CD1c-positive myeloid dendritic cell (primary cell): ENCODE data around the gene HYI.
"Not testable (repeated sequence)": the region's sequence is repeated elsewhere in the genome, so short reads cannot be mapped to it uniquely, and the experiment has no call there.

Experiments
- DNase-seq: peaks from one replicate; pipeline ENCODE4 v3.0.0-alpha.2; 2016; ENCODE audit errors: extremely low spot score

HYI gene

DNA sequence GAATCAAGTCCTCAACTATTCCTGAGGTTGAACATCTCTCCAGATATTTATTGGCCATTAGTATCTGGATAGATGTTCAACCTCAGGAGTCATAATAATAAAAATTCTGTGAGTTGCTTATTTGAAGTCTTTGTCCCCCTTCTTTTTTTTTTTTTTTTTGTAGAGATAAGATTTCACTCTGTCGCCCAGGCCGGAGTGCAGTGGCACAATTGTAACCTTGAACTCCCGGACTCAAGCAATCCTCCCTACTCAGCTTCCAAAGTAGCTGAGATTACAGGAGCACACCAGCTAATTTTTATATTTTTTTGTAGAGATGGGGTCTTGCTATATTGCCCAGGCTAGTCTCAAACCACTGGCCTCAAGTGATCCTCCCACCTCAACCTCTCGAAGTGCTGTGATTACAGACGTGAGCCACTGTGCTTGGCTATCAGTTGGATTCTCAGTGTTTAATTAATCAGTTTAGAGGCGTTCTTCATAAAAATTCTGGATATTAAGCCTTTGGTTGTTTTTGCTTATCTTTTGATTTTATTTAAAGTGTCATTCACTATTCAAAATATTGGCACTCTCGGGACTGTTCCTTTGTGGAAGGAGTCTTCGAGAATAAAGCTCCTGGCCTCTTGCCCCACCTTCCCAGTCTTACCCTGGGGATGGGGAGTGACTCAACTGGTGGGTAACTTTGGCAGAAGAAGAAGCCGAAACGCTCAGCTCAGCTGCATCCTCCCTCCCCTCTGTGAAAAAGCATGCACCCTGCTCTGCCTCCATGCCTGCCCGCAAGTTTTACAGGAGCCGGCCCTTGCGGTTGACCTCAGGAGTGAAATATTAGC lies 11.2 kb upstream of the HYI start:
- DNase-seq: no peak

DNA sequence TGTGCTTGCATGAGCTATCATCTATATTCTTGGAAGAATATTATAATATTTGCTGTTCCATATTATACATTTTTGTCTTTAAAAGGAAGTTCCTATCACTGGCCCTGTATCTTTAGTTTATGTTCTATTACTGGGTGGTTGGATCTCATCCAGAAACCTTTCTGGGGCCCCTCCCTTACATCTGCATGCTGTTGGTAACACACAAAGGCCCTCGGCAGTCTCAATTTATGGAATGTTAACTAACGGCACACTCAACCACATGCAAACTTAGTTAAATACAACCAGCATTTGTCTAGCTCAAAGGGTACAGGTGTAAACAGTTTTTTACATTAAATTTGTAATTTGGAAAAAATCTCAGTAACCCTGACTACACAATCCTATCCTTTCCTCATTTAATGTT lies 9.7 kb upstream of the HYI start:
- DNase-seq: no peak

DNA sequence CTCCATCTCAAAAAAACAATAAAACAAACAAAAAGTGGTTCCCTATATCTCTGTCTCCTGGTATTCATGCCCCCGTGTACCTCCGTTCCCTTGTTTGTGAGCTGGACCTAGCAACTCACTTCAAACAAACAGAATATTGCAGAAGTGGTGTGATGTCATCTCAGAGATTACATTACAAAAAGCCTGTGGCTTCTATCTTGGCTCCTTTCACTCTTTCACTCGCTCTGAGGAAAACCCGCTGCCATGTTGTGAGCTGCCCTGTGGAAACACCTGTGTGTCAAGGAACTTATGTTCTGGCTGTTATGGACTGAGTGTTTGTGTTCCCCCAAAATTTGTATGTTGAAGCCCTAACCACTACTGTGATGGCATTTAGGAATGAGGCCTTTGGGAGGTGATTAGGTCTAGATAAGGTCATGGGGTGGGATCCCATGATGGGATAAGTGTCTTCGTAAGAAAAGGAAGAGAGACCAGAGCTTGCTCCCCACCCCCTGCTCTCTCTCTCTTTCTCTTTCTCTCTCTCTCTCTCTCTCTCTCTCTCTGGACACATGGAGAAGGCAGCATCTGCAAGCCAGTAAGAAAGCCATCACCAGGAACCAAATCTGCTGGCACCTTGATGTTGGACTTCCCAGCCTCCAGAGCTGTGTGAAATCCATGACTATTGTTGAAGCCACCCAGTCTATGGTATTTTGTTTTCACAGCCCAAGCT lies 7.4 kb upstream of the HYI start:
- peak; percentile 78 for DNase-seq

DNA sequence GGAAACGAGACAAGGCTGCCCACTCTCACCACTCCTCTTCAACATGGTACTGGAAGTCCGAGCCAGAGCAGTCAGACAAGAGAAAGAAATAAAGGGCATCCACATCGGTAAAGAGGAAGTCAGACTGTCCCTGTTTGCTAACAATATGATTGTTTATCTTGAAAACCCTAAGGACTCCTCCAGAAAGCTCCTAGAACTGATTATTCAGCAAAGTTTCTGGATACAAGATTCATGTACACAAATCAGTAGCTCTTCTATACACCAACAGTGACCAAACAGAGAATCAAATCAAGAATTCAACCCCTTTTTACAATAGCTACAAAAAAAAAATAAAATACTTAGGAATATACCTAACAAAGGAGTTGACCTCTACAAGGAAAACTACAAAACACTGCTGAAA lies 4.6 kb upstream of the HYI start:
- DNase-seq: not testable (repeated sequence)

DNA sequence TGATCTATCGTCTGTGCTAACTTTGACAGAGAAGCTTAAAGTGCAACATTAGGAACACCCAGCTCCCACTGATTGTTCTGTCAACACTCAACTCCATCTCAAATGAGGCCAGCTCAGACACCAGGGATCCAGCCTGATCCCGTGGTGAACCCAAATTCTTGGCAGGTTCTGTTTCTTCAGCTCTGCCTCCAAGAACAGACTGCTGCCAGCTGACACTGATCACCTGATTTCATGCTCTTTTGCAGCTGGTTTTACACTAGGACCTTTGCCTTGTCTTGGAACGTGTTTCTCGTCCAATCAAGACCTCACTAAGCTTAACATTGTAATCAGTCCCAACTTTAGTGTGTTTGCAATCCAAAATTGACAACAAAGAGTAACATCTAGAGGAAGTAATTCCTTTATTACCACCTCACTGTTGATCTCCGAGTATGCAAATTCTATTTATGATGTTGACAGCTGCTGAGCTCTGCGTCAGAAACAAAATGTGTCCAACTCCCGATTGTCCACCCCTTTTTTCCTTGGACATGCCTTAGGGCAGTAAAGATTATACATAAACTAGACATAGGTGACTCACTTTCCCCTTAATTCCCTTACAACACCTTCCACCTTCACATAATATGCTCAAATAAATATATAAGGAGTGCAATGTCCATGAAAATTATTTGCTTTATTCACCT lies 1.6 kb upstream of the HYI start:
- no peak for DNase-seq

DNA sequence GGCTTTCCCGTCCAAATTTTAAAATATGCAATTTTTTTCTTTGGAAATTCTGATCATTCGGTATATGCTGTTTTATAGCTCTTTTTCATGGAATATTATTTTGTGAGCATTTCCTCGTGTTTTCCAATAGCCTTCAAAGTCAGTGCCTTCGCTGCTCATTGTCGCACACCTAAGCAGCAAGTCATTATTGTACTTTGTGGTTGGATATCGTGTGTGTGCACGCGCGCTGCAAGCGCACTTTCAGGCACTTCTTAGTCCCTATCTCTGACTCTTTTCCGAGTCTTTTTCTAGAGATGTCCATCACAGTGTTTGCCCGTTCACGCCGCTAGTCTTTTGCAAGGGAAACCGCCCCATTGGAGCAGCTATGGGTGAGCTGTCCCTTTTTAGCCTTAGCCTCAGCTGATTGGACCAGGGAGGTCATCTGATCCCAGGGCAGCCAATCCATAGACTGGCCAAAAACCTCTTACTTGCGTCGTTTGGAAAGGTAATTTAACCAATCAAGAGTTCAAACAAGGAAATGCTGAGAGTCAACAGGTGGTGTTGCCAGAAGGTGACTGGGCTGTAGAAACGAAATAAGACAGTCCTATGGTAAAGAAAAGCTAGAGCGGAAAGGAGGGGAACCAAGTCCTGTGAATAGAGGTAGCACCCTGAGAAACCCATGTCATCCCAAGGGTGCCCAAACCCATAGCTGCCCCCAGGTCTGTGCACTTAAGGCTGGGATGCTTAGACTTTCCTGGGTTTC lies 710 bp upstream of the HYI start:
- peak; percentile 73 for DNase-seq

DNA sequence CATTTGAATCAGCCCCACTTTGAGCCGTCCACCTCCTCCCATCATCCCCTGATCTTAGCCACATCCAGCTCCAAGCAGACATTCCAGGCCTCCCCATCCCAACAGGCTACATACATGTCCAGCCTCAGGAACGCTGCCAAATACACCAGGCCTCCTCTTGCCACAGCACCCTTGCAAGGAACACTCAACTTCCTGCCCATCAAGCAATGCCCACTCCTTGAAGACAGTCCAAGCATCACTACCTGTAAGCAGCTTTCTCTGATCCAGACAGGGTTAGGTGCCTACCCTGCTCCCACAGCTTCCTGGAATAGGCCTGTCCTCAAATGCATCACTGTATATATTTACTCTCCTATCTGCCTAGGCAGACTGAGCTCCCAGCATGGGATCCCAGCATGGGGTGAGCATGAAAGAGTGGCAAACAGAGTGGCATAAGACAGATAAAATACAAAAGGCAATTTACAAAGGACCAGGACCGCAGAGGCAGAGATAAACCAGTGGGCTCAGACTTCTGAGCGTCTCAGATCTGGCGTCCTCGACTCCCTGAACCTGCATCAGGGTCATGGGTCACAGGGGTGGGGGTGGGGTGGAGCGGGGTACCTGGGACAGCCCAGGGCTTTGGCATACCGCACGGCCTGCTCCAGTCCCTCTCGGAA lies 816 bp downstream of the HYI start:
- no peak for DNase-seq

DNA sequence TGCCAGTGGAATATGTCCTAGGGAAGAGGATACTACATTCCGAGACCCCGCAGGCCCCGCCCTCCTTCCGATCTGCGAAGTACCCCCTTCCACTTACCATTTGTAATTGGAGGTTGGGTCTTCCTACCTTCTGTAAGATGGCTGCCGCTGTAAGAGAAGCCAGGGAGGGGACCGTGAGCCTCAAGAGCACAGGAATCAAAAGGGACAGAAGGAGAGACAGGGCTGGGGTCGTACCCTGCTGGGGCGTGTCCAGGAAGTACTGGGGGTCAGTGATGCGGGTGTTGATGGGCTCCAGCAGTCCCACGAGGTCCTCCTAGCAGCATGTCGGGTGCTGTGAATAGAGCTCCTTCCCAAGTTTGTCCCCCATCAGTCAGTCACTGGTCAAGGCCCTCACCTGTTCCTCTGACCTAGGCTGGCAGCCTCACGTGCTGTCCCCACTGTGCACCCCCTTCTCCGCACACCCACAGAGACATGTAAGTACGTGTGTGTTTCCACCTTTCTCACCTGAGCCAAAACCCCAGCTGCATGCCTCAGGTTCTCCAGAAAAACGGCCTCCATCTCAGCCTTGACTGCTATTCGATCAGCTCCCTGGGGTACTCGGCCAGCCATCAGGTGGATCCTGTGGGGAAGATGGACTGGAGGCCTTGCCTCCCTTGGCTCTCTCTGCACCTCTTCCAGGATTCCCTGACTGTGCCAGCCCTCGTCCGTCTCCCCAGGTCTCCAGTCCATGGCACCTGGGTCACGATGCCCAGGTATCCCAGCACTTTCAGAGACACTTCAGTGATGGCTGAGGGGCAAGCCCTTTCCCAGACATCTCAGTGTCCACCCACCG lies 1.8 kb downstream of the HYI start:
- DNase-seq: no peak

DNA sequence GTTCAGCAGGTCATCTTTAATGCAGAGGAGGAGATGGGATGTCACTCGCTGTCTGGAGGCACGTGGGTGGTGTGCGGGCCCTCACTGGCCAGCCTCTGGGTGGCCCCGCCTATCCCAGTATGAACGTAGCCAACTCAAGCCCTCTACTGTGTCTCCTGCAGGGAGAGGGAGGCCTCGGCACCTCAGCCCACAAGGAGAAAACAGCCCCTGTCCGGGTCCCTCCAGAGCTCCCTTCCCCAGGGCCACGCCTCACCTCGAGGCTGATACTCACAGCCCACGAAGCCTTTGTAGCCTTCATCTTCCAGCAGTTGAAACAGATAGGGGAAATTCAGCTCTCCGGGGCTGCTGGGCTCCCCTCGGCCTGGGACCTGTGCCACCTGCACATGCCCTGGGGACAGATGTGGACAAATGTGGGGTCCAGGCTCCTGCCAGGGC lies 2.6 kb downstream of the HYI start:
- DNase-seq: no peak

DNA sequence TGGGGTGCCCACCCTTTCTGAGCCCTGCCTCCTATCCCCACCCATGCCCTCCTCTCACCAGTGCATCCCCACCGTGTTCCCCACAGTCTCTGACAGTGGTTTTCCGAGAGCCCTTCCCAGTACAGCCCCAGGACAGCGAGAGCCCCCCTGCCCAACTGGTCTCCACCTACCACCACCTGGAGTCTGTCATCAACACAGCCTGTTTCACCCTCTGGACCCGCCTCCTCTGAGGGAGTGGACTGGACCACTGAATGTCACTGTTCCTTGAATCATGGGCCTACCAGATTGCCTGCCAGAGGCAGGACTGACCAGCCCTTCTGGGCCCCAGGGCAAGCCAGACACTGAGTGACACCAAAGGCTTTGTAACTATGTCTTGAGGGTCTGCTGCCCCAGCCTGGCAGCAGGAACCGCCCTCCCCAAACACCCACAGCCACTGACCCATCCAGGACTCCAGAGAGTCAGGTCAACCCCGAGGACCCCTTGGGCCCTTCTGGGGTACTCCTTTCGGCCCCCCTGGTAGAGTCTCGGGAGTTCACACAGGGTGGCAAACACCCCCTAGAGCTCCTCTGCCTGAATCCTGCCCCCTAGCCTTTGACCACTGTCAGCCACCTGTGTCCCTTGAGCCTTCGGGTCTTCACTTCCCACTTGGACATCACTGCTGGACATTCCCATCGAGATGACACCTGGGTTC lies 3.3 kb downstream of the HYI start:
- DNase-seq: no peak

DNA sequence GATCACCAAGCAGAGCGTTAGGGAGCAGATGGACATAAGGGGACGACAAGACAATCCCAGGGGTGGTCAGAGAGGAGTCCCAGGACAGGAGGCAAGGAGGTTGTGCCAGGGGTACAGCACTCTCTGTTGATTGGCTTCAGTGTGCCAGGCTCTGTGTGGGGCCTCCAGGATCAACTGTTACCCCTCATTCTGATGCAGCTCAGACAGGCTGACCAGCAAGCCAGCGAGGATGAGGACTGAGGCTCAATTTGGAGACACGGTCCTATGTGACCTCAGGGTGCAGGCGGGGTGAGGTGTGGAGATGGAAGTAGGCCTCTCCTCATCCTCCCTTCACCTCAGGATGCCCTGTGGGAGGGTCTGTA lies 4.0 kb downstream of the HYI start:
- DNase-seq: no peak

DNA sequence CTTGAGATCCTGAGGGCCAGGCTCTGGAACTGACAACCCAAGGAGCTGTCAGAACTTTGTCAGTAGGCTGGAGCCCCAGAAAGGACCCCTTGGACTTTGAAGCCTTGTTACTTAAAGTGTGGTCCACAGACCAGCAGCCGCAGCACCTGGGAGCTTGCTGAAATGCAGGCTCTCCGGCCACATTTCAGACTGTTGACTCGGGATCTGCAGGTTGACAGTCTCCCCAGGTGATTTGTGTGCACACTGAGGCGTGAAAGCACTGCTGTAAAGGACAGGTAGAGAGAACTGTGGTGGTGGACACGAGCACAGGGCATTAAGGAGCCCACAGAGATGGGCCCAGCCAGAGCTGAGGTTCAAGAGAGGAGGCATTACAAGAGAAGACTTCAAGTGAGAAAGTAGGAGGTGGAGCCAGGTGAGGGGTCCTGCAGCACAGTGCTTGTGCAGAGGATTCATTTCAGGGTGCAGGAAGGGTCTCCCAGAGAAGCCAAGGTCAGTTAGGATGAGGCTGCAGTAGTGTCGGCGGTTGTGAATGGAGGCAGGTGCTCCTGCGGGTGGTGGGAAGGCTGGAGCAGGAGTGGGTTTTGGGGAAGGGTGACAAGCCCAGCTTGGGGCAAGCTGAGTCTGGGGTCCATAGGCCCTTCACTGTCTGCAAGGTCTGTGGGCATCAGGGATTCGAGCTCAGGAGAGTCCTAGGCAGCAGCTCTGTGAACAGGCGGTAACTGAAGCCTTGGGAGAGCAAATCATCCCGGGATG lies 4.6 kb downstream of the HYI start:
- no peak for DNase-seq

DNA sequence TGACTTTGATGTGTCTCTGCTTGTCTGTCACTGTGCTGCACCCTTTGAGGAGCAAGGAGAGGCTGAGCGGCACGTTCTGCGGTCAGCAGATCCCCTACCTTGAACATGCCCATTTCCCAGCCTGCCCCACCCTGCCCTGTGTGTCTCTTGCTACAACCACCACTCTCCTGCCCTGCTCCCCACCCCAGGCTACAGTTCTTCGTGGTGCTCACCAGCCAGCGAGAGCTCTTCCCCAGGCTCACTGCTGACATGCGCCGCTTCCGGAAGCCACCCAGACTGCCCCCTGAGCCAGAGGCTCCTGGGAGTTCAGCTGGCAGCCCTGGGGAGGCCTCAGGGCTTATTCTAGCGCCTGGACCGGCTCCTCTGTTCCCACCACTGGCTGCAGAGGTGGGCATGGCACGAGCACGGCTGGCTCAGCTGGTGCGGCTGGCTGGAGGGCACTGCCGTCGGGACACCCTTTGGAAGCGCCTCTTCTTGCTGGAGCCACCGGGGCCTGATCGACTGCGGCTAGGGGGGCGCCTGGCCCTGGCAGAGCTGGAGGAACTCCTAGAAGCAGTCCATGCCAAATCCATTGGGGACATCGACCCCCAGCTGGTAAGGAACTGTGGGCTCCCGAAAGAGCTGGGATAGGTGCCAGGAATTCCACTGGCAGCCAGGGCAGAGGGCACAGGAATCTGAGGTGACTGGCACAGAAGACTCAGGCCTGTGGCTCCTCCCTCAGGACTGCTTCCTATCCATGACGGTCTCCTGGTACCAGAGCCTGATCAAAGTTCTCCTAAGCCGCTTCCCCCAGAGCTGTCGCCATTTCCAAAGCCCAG lies 5.6 kb downstream of the HYI start:
- no peak for DNase-seq

DNA sequence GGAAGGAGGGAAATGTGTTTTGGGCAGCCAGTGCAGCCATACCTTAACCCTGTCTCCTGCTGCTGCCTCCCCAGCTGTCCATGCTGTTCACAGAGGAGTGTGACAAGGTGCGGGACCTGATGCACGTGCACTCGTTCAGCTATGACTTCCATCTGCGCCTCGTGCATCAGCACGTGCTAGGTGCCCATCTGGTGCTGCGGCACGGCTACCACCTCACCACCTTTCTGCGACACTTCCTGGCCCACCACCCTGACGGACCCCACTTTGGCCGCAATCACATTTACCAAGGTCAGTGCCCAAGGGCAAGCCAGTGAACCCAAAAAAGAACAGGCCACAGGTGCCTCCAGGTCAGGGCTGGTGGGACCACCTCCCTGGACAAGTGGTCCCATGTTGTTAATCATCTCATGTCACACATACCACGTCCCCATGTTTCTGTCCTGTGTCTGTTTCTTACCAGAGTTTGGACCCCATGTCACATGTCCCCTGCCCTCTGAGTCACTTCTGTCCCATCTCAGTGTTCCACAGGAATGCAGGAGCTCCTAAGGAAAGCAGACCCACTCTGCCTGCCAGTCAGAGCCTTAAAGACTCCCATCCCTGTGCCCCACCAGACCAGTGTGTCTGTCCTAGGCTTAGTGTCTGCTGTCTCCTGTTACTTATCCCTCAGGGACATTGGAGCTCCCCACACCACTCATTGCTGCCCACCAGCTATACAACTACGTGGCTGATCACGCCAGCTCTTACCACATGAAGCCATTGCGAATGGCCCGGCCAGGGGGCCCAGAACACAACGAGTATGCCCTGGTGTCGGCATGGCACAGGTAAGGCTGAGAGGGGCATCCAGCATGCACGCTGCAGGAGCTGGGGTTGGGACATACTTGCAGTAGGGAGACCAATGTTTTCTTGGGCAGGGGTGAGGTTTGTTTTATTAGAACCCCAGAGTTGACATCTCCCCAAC lies 6.6 kb downstream of the HYI start:
- no peak for DNase-seq

DNA sequence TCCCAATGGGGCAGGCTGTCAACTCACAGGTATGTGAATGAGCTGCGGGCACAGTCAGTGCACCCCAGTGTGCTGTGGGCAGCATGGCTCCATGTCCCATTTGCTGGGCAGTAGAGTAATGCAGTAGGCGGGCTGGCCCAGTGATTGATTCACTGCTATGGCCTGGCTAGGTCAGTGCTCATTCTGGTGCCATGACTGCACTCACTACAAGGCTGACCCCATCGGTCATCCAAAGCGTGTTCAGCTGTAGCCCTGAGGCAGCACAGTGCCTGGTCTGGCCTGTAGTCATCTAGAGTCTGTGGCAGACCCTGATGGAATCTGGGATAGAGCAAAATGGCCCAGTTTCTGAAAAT lies 7.4 kb downstream of the HYI start:
- no peak for DNase-seq

DNA sequence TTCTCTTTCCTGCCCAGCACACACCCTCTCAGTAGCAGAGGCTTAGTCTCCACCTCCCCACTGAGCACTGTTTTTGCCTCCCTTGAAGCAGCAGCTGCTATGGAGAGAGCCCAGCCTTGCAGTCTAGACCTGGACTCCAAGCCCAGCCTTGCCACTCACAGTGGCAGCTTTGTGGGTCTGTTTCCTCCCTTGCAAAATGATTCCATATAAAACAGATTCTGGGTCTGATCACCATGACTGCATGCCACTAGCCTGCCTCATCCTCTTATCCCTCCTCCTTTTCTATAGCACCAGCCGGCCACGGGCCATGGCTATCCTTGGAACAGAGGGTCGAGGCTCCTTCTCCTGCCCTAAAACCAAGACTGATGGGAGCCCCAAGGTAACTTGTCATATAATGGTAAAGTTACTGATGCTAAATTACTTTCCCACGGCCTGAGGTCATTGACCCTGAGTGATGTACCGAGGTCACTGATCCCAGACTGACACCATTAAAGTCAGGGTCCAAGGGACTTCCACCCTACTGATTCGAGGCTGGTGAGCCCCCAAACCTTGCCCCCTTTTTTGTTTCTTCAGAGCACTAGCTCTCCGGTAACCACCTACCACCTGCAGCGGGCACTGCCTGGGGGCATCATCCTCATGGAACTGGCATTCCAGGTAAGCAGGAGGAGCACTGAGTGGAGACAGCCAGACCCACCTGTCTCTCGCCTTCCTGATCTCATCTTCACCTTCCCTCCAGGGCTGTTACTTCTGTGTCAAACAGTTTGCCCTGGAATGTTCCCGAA lies 7.9 kb downstream of the HYI start:
- no peak for DNase-seq

DNA sequence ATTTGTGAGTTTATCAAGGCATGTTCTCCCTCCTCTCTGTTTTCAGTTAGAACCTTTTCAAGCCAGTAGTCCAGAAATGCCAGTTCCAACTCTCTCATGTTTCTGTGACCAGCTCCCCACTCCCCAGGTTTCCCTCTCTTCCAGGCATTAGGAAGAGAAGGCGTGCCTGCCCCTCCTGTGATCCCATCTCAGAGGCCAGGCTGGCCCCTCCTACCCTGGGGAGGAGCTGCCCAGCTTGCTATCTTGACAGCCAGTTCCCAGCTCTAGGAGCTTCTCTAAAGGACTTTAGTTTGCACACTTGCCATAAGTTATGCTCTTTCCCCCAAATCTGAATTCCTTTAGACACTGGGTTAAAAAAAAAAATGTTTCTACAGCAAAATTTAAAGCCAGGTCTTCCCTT lies 8.9 kb downstream of the HYI start:
- DNase-seq: no peak
